Activated naive CD8-positive, alpha-beta T cell (primary cell): ENCODE data around the gene GOLGA6D.
"Not testable (repeated sequence)": the region's sequence is repeated elsewhere in the genome, so short reads cannot be mapped to it uniquely, and the experiment has no call there.

Experiments
- H3K27ac Mint-ChIP-seq: one replicate; pipeline ENCODE4 v1.8.0; 2021; ENCODE audit warnings: mixed read lengths
- H3K27me3 Mint-ChIP-seq: one replicate; pipeline ENCODE4 v1.8.0; 2021; ENCODE audit warnings: mixed read lengths
- H3K36me3 Mint-ChIP-seq: one replicate; pipeline ENCODE4 v1.8.0; 2021; ENCODE audit warnings: mixed read lengths
- H3K4me1 Mint-ChIP-seq: one replicate; pipeline ENCODE4 v1.8.0; 2021; ENCODE audit warnings: low read depth, mixed read lengths
- H3K4me3 Mint-ChIP-seq: one replicate; pipeline ENCODE4 v1.8.0; 2021; ENCODE audit warnings: mild to moderate bottlenecking, mixed read lengths
- H3K9me3 Mint-ChIP-seq: one replicate; pipeline ENCODE4 v1.8.0; 2021; ENCODE audit warnings: low read depth, mixed read lengths

GOLGA6D gene

GRCh38 chr15:75313116-75313845 is 30.6 kb downstream of the GOLGA6D start:
- Mint-ChIP-seq H3K27me3 (peaks cover 2% of the 10 kb centered on the region), H3K36me3 (no peaks in the 10 kb centered on the region), H3K4me3 (no peak overlapping the region), H3K27ac (no peak overlapping the region), H3K4me1 (no peaks in the 10 kb centered on the region), H3K9me3 (no peaks in the 10 kb centered on the region)

- no peaks in the 10 kb centered on the region for H3K36me3 Mint-ChIP-seq
- H3K4me1 Mint-ChIP-seq: no peaks in the 10 kb centered on the region
- no peak overlapping the region for H3K4me3 Mint-ChIP-seq
- H3K27ac Mint-ChIP-seq: no peak overlapping the region
- peaks cover 2% of the 10 kb centered on the region for H3K27me3 Mint-ChIP-seq
- H3K9me3 Mint-ChIP-seq: no peaks in the 10 kb centered on the region
Measured at GRCh38 chr15:75314552-75315290, 32.1 kb downstream of the GOLGA6D start.

GRCh38 chr15:75319231-75319897 is 36.7 kb downstream of the GOLGA6D start:
- not testable (repeated sequence) for H3K27me3 Mint-ChIP-seq, H3K27ac Mint-ChIP-seq, H3K36me3 Mint-ChIP-seq

GRCh38 chr15:75321711-75322110 is 39.1 kb downstream of the GOLGA6D start:
- no peaks in the 10 kb centered on the region for H3K27me3 Mint-ChIP-seq
- H3K4me3 Mint-ChIP-seq: no peak overlapping the region
- H3K27ac Mint-ChIP-seq: no peak overlapping the region
- no peaks in the 10 kb centered on the region for H3K9me3 Mint-ChIP-seq
- no peaks in the 10 kb centered on the region for H3K36me3 Mint-ChIP-seq
- no peaks in the 10 kb centered on the region for H3K4me1 Mint-ChIP-seq

More at GRCh38 chr15:75319231-75319897, 36.7 kb downstream of the GOLGA6D start:
- H3K4me1 Mint-ChIP-seq, H3K9me3 Mint-ChIP-seq, H3K4me3 Mint-ChIP-seq: not testable (repeated sequence)

- H3K36me3 Mint-ChIP-seq: no peaks in the 10 kb centered on the region
- H3K27me3 Mint-ChIP-seq: no peaks in the 10 kb centered on the region
- H3K4me3 Mint-ChIP-seq: no peak overlapping the region
- no peaks in the 10 kb centered on the region for H3K4me1 Mint-ChIP-seq
- no peaks in the 10 kb centered on the region for H3K9me3 Mint-ChIP-seq
- no peak overlapping the region for H3K27ac Mint-ChIP-seq
Measured at GRCh38 chr15:75325922-75326321, 43.3 kb downstream of the GOLGA6D start.

- Mint-ChIP-seq H3K9me3 (no peaks in the 10 kb centered on the region), H3K27me3 (no peaks in the 10 kb centered on the region), H3K4me1 (no peaks in the 10 kb centered on the region), H3K36me3 (no peaks in the 10 kb centered on the region), H3K4me3 (no peak overlapping the region), H3K27ac (no peak overlapping the region)
Measured at GRCh38 chr15:75327005-75327404, 44.4 kb downstream of the GOLGA6D start.

GRCh38 chr15:75327491-75327890 is 44.9 kb downstream of the GOLGA6D start:
- Mint-ChIP-seq H3K27ac (no peak overlapping the region), H3K4me1 (no peaks in the 10 kb centered on the region), H3K9me3 (no peaks in the 10 kb centered on the region), H3K27me3 (no peaks in the 10 kb centered on the region), H3K4me3 (no peak overlapping the region), H3K36me3 (no peaks in the 10 kb centered on the region)

GRCh38 chr15:75328493-75329314 is 46.1 kb downstream of the GOLGA6D start:
- H3K27me3 Mint-ChIP-seq: no peaks in the 10 kb centered on the region
- no peaks in the 10 kb centered on the region for H3K36me3 Mint-ChIP-seq

GRCh38 chr15:75329571-75329970 is 46.9 kb downstream of the GOLGA6D start:
- Mint-ChIP-seq H3K27me3 (no peaks in the 10 kb centered on the region), H3K4me1 (no peaks in the 10 kb centered on the region), H3K27ac (no peak overlapping the region), H3K9me3 (no peaks in the 10 kb centered on the region), H3K4me3 (no peak overlapping the region), H3K36me3 (no peaks in the 10 kb centered on the region)

More at GRCh38 chr15:75328493-75329314, 46.1 kb downstream of the GOLGA6D start:
- Mint-ChIP-seq H3K9me3 (no peaks in the 10 kb centered on the region), H3K4me1 (no peaks in the 10 kb centered on the region), H3K27ac (no peak overlapping the region), H3K4me3 (no peak overlapping the region)

- H3K27me3 Mint-ChIP-seq, H3K36me3 Mint-ChIP-seq, H3K27ac Mint-ChIP-seq, H3K4me3 Mint-ChIP-seq, H3K9me3 Mint-ChIP-seq: not testable (repeated sequence)
- peaks cover 17% of the 10 kb centered on the region for H3K4me1 Mint-ChIP-seq
Measured at GRCh38 chr15:75332093-75332492, 49.5 kb downstream of the GOLGA6D start.

GRCh38 chr15:75333654-75334419 is 51.2 kb downstream of the GOLGA6D start:
- not testable (repeated sequence) for H3K36me3 Mint-ChIP-seq, H3K4me3 Mint-ChIP-seq, H3K27ac Mint-ChIP-seq, H3K9me3 Mint-ChIP-seq, H3K27me3 Mint-ChIP-seq
- peaks cover 19% of the 10 kb centered on the region for H3K4me1 Mint-ChIP-seq

GRCh38 chr15:75335313-75335704 is 52.7 kb downstream of the GOLGA6D start:
- peak overlapping the region; percentile 95 for H3K4me3 Mint-ChIP-seq
- no peaks in the 10 kb centered on the region for H3K9me3 Mint-ChIP-seq
- H3K27ac Mint-ChIP-seq: peak overlapping the region; percentile 89
- H3K27me3 Mint-ChIP-seq: no peaks in the 10 kb centered on the region
- H3K36me3 Mint-ChIP-seq: peaks cover 3% of the 10 kb centered on the region
- peaks cover 19% of the 10 kb centered on the region for H3K4me1 Mint-ChIP-seq

GRCh38 chr15:75335705-75336355 is 53.2 kb downstream of the GOLGA6D start, which contains the start of gene COMMD4:
Gene COMMD4, plus strand, starts transcription at chr15:75336063. Its CDS starts 27 bp downstream, at chr15:75336090.
- Mint-ChIP-seq H3K4me1 (peaks cover 19% of the 10 kb centered on the region), H3K36me3 (peaks cover 3% of the 10 kb centered on the region), H3K27ac (peak within 1 kb of the TSS; percentile 89)

More at GRCh38 chr15:75335705-75336355, 53.2 kb downstream of the GOLGA6D start, which contains the start of gene COMMD4:
- Mint-ChIP-seq H3K27me3 (no peaks in the 10 kb centered on the region), H3K4me3 (peak within 1 kb of the TSS; percentile 95), H3K9me3 (no peaks in the 10 kb centered on the region)
